Measurements from ENCODE around the gene HOXA11.

The HOXA11 gene

GRCh38 chr7:27161214-27161720, 23.8 kb downstream of the HOXA11 start:
- TF ChIP-seq CTCF (IDR thresholded peaks at IDR 0.05) = peak; percentile 29; the same call in 1 of the 2 replicates

GRCh38 chr7:27160546-27161213, 24.4 kb downstream of the HOXA11 start:
- TF ChIP-seq CTCF (IDR thresholded peaks at IDR 0.05) = peak; percentile 99

GRCh38 chr7:27160145-27160545, 24.9 kb downstream of the HOXA11 start:
- TF ChIP-seq CTCF (IDR thresholded peaks at IDR 0.05) = no peak

GRCh38 chr7:27159266-27160144, 25.5 kb downstream of the HOXA11 start:
- no peak for TF ChIP-seq CTCF (IDR thresholded peaks at IDR 0.05)

- TF ChIP-seq CTCF (IDR thresholded peaks at IDR 0.05) = no peak
Measured at GRCh38 chr7:27158436-27159265, 26.4 kb downstream of the HOXA11 start.

GRCh38 chr7:27157702-27158431, 27.2 kb downstream of the HOXA11 start:
- no peak for TF ChIP-seq CTCF (IDR thresholded peaks at IDR 0.05)

All from LNCAP (cell line).